Osteoblast (primary cell): ENCODE data around the gene MAP4K4. TPM values are rescaled to one million over a fixed set of nuclear protein-coding genes. Genes with fewer than 3 reads are reported as not detected.
"Not testable (repeated sequence)": the region's sequence is repeated elsewhere in the genome, so short reads cannot be mapped to it uniquely, and the experiment has no call there.

Experiments
- DNase-seq: peaks from one replicate; pipeline ENCODE4 v3.0.0; 2011; ENCODE audit warnings: low spot score, mixed read lengths; ENCODE audit not compliant: insufficient read length; ENCODE audit errors: missing footprints
- H2AFZ ChIP-seq: 2 replicates; pipeline ENCODE4 v1.6.0; 2011; ENCODE audit warnings: mild to moderate bottlenecking, low read length
- H3K27ac ChIP-seq: 2 replicates; pipeline ENCODE4 v1.5.1; 2011; ENCODE audit warnings: mild to moderate bottlenecking, low read depth, low read length, moderate library complexity
- H3K27me3 ChIP-seq: 2 replicates; pipeline ENCODE4 v1.6.0; 2012; ENCODE audit warnings: mild to moderate bottlenecking, control low read depth, inconsistent platforms, low read length, moderate library complexity; ENCODE audit not compliant: insufficient read depth
- H3K36me3 ChIP-seq: 2 replicates; pipeline ENCODE4 v1.5.1; 2011; ENCODE audit warnings: mild to moderate bottlenecking, low read length, control low read depth, moderate library complexity; ENCODE audit not compliant: insufficient read depth
- H3K4me1 ChIP-seq: 2 replicates; pipeline ENCODE4 v1.5.1; 2011; ENCODE audit warnings: mild to moderate bottlenecking, low read length, control low read depth, moderate library complexity; ENCODE audit not compliant: insufficient read depth
- H3K4me2 ChIP-seq: 2 replicates; pipeline ENCODE4 v1.6.0; 2011; ENCODE audit warnings: mild to moderate bottlenecking, low read length; ENCODE audit not compliant: insufficient read depth
- H3K4me3 ChIP-seq: fragments of 200-600 bp; sonication (generic); 3 replicates; pipeline ENCODE4 v1.5.1; 2012; ENCODE audit warnings: mild to moderate bottlenecking, low read length, inconsistent platforms; ENCODE audit not compliant: insufficient read depth
- H3K79me2 ChIP-seq: 2 replicates; pipeline ENCODE4 v1.6.0; 2012; ENCODE audit warnings: mild to moderate bottlenecking, low read length, control low read depth, inconsistent platforms; ENCODE audit not compliant: insufficient read depth
- H3K9me3 ChIP-seq: 2 replicates; pipeline ENCODE4 v1.5.1; 2011; ENCODE audit warnings: low read depth, low read length, control low read depth
- H4K20me1 ChIP-seq: 2 replicates; pipeline ENCODE4 v1.6.0; 2012; ENCODE audit warnings: mild to moderate bottlenecking, low read length, control low read depth; ENCODE audit not compliant: insufficient read depth
- total RNA-seq: library from RNA; depleted of rRNA; stranded (reverse); fragments of >200 nt; gene quantifications from 2 replicates; pipeline ENCODE4 v1.2.3, GENCODE V29; 2012
- TF ChIP-seq, protein P1 (sequence below): IDR thresholded peaks from 2 replicates; pipeline ENCODE4 v1.5.1; 2011; ENCODE audit warnings: mild to moderate bottlenecking, low read depth, low read length, moderate library complexity; ENCODE audit errors: extremely low read depth

MAP4K4 gene
- total RNA-seq, 1 donor = 231 TPM

DNA sequence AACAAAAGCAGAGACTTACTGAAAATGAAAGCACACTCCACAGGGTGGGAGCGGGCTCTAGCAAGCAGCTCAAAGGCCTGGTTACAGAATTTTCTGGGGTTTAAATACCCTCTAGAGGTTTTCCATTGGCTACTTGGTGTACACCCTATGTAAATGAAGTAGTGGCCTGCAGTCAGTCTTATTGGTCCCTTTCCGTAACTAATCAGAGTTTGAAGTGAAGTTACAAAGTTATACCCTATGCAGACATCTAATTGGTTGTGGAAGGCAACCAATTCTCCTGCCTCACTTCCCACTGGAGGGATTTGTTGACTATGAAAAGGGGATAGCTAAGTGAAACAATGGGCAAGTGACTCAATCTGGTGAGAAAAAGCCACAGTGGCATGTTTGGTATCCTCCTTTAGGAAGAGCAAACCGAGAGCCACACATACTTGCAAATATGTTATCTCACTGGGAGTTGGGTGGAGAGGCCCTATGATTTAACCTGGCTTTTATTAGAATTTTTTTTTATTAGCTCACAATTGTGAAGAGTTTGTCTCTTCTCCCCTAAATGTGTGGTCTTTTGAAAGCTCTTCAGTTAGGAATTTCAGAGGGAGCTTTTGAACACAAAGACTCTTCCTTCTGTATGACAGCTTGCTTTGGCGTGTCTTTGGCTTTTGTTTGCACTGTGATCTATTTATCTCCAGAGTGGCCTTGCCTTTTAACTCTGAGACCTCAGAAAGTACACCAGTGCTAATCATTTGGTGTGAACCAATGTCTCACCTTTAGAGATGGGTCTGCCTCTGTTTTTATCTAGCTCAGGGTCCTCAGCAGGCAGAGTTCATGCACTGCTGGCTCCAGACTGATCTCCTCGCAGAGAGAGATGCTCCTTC is 69.6 kb downstream of the MAP4K4 start:
- H3K27ac ChIP-seq = peak overlapping the region; percentile 84
- H3K9me3 ChIP-seq = no peaks in the 10 kb centered on the region
- H3K36me3 ChIP-seq = peaks cover 5% of the 10 kb centered on the region
- no peak overlapping the region for H2AFZ ChIP-seq
- H4K20me1 ChIP-seq = peaks cover 69% of the 10 kb centered on the region
- DNase-seq = peak; percentile 83
- peak overlapping the region; percentile 74 for H3K4me2 ChIP-seq
- peaks cover 99% of the 10 kb centered on the region for H3K79me2 ChIP-seq
- H3K27me3 ChIP-seq = no peaks in the 10 kb centered on the region
- peak overlapping the region; percentile 49 for H3K4me3 ChIP-seq
- TF ChIP-seq, protein P1, sequence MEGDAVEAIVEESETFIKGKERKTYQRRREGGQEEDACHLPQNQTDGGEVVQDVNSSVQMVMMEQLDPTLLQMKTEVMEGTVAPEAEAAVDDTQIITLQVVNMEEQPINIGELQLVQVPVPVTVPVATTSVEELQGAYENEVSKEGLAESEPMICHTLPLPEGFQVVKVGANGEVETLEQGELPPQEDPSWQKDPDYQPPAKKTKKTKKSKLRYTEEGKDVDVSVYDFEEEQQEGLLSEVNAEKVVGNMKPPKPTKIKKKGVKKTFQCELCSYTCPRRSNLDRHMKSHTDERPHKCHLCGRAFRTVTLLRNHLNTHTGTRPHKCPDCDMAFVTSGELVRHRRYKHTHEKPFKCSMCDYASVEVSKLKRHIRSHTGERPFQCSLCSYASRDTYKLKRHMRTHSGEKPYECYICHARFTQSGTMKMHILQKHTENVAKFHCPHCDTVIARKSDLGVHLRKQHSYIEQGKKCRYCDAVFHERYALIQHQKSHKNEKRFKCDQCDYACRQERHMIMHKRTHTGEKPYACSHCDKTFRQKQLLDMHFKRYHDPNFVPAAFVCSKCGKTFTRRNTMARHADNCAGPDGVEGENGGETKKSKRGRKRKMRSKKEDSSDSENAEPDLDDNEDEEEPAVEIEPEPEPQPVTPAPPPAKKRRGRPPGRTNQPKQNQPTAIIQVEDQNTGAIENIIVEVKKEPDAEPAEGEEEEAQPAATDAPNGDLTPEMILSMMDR = no peak
- H3K4me1 ChIP-seq = peaks cover 80% of the 10 kb centered on the region

DNA sequence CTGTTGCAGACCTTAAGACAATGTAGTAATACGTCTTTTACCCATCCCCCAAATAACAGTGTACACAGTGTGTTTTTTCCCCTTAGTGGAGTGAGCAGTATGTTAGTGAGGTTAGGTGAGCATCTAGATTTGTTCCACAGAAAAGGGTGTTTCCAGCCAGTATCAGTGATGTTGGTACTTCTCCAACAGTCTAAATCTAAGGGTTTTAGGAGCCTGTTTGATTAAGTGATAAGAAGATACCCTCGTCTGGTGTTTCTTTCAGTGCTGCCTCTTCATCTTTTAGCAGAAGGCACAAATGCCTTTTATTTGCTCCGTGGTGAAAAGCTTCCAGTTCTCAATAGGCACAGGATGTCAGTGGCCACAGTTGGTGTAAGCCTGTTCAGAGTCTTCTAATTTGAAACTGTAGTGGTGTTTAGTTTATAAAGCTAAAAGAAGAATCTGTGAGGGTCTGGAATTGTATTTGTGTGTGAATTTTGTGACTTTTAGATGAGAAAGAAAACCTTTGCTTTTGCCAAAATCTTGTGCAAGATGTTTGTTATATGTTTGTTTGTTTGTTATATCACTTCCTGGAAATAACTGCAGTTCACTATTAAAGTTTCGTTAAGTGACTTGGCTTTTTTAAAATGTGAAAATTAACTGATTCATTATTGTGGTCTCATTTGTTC is 71.2 kb downstream of the MAP4K4 start:
- Histone ChIP-seq H4K20me1 (peaks cover 69% of the 10 kb centered on the region), H3K4me3 (no peak overlapping the region)

DNA sequence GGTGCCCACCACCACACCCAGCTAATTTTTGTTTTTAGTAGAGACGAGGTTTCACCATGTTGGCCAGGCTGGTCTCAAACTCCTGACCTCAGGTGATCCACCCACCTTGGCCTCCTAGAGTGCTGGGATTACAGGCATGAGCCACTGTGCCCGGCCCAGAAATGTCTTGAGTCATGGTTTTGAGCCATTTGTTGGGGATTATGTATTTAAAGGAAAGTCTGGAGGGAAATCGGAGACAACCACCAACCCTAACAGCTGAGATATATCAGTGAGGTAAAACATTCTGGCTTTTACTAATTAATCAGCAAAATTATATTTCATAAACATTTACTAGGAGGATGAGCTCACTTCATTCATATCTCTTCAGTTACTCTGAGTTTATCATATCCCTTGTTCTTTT is 72.2 kb downstream of the MAP4K4 start:
- H3K4me2 ChIP-seq, H2AFZ ChIP-seq, DNase-seq, H3K36me3 ChIP-seq, H3K9me3 ChIP-seq, H3K27me3 ChIP-seq, H3K27ac ChIP-seq, H3K4me3 ChIP-seq: not testable (repeated sequence)
- peaks cover 99% of the 10 kb centered on the region for H3K79me2 ChIP-seq
- peaks cover 58% of the 10 kb centered on the region for H3K4me1 ChIP-seq
- peaks cover 69% of the 10 kb centered on the region for H4K20me1 ChIP-seq

More for the DNA sequence above, 71.2 kb downstream of the MAP4K4 start:
- Histone ChIP-seq H3K4me2 (no peak overlapping the region), H2AFZ (no peak overlapping the region), H3K4me1 (peaks cover 65% of the 10 kb centered on the region), H3K9me3 (no peaks in the 10 kb centered on the region), H3K79me2 (peaks cover 99% of the 10 kb centered on the region), H3K27me3 (no peaks in the 10 kb centered on the region), H3K36me3 (no peaks in the 10 kb centered on the region), H3K27ac (peak overlapping the region; percentile 27)
- TF ChIP-seq, protein P1 = no peak
- DNase-seq = no peak

- TF ChIP-seq, protein P1 = peak; percentile 47
- Histone ChIP-seq H3K4me3 (no peak overlapping the region), H2AFZ (no peak overlapping the region), H3K36me3 (no peaks in the 10 kb centered on the region), H3K9me3 (no peaks in the 10 kb centered on the region), H3K4me1 (peaks cover 57% of the 10 kb centered on the region), H3K27ac (peak overlapping the region; percentile 12), H3K4me2 (no peak overlapping the region), H3K79me2 (peaks cover 99% of the 10 kb centered on the region), H4K20me1 (peaks cover 76% of the 10 kb centered on the region), H3K27me3 (no peaks in the 10 kb centered on the region)
- no peak for DNase-seq
Observed at GRCh38 chr2:101770726-101771125, 73.2 kb downstream of the MAP4K4 start.
